Fibroblast of skin of back (primary cell): ENCODE results near the gene PXDN.
"Not testable (repeated sequence)": the region's sequence is repeated elsewhere in the genome, so short reads cannot be mapped to it uniquely, and the experiment has no call there.

Experiments
- DNase-seq: peaks from one replicate; pipeline ENCODE4 v3.0.0-alpha.2; 2013

PXDN gene

GRCh38 chr2:1681323-1682180 lies 62.8 kb downstream of the PXDN start:
- no peak for DNase-seq

- no peak for DNase-seq
Measured at GRCh38 chr2:1681017-1681318, 63.3 kb downstream of the PXDN start.

- no peak for DNase-seq
Measured at GRCh38 chr2:1680222-1681016, 63.9 kb downstream of the PXDN start.

GRCh38 chr2:1679488-1680039 lies 64.8 kb downstream of the PXDN start:
- not testable (repeated sequence) for DNase-seq

GRCh38 chr2:1679065-1679464 lies 65.2 kb downstream of the PXDN start:
- DNase-seq: not testable (repeated sequence)

- no peak for DNase-seq
Measured at GRCh38 chr2:1678609-1679008, 65.7 kb downstream of the PXDN start.

GRCh38 chr2:1677821-1678165 lies 66.5 kb downstream of the PXDN start:
- DNase-seq: no peak

GRCh38 chr2:1676913-1677820 lies 67.1 kb downstream of the PXDN start:
- DNase-seq: no peak

- no peak for DNase-seq
Measured at GRCh38 chr2:1676091-1676912, 68.0 kb downstream of the PXDN start.

GRCh38 chr2:1675633-1676032 lies 68.7 kb downstream of the PXDN start:
- peak; percentile 34 for DNase-seq

GRCh38 chr2:1674766-1675397 lies 69.4 kb downstream of the PXDN start:
- DNase-seq: no peak

- DNase-seq: no peak
Measured at GRCh38 chr2:1674276-1674675, 70.0 kb downstream of the PXDN start.

- DNase-seq: no peak
Measured at GRCh38 chr2:1673160-1673944, 71.0 kb downstream of the PXDN start.

GRCh38 chr2:1672738-1673137 lies 71.6 kb downstream of the PXDN start:
- no peak for DNase-seq

GRCh38 chr2:1671916-1672315 lies 72.4 kb downstream of the PXDN start:
- no peak for DNase-seq

GRCh38 chr2:1670636-1671035 lies 73.7 kb downstream of the PXDN start:
- no peak for DNase-seq

- DNase-seq: no peak
Measured at GRCh38 chr2:1665761-1666505, 78.4 kb downstream of the PXDN start.

GRCh38 chr2:1664698-1665097 lies 79.6 kb downstream of the PXDN start:
- DNase-seq: no peak

GRCh38 chr2:1664076-1664605 lies 80.2 kb downstream of the PXDN start:
- DNase-seq: no peak
